ENCODE measurements around the gene RHOG.
"Not testable (repeated sequence)": the region's sequence is repeated elsewhere in the genome, so short reads cannot be mapped to it uniquely, and the experiment has no call there.

Gene RHOG
- total RNA-seq = 79.6 to 87.8 reads per million in 2 experiments

- peak; percentile 40 for DNase-seq (ENCODE audit: low read depth)
Observed at GRCh38 chr11:3840870-3841425, at the start of gene RHOG. TSS of gene RHOG (minus strand) at chr11:3840959. CDS start at chr11:3828138, 12,821 bp downstream.

- no peak for DNase-seq (ENCODE audit: low read depth)
Observed at GRCh38 chr11:3890014-3890413, 49.3 kb upstream of the RHOG start.

- no peak for DNase-seq (ENCODE audit: low read depth)
Observed at GRCh38 chr11:3888876-3889275, 48.1 kb upstream of the RHOG start.

GRCh38 chr11:3886985-3887384 lies 46.2 kb upstream of the RHOG start:
- DNase-seq (ENCODE audit: low read depth) = no peak

DNA sequence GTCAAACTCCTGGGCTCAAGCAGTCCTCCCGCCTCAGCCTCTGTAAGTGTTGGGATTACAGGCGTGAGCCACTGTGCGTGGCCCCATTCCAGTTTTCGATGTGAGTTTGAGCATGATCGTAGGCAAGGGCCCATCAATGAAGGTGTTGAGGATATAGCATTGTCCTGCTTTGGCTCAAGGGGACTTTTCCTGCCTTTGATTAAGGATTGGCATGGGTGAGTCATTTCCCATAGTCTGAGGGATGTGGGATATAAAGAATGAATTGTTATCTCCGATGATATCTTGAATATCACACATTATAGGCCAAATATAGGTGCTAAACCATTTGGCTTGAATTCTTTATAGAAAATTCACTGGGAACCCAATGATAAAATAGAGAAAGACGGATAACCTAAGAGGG lies 45.1 kb upstream of the RHOG start:
- DNase-seq (ENCODE audit: low read depth) = no peak

DNA sequence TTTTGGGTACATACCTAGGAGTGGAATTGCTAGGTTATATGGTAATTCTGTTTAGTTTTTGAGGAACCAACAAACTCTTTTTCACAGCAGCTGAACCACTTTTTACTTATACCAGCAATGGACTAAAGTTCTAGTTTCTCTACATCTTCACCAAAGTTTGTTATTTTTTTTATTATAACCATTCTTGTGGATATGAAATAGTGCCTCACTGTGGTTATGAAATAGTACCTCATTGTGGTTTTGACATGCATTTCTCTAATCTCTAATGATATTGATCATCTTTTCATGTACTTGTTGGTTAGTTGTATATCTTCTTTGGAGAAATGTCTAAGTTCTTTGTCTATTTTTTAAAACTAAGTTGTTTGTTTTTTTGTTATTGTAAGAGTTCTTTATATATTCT lies 41.9 kb upstream of the RHOG start:
- no peak for DNase-seq (ENCODE audit: low read depth)

DNA sequence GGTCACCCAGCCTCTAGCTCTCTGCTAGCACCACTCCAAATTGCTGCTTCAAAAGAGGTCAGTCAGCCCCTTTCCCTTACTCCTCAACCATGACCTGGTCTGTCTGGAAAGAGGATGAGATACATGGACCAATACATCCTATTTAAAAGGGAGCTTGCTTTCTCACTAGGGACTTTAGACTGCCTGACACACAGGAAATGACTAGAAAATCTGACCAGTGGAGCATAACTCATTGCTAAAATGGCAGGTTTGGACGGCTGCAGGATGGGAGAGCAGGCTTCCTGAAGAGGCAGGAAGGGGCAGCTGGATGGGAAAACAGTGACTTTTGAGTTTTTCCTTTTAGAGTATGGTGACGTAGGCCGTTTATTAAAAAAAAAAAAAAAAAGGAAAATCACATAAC lies 40.0 kb upstream of the RHOG start:
- DNase-seq (ENCODE audit: low read depth) = no peak

- no peak for DNase-seq (ENCODE audit: low read depth)
Observed at GRCh38 chr11:3879967-3880542, 39.3 kb upstream of the RHOG start.

- DNase-seq (ENCODE audit: low read depth) = no peak
Observed at GRCh38 chr11:3879216-3879966, 38.6 kb upstream of the RHOG start.

- DNase-seq (ENCODE audit: low read depth) = no peak
Observed at GRCh38 chr11:3878258-3878584, 37.5 kb upstream of the RHOG start.

DNA sequence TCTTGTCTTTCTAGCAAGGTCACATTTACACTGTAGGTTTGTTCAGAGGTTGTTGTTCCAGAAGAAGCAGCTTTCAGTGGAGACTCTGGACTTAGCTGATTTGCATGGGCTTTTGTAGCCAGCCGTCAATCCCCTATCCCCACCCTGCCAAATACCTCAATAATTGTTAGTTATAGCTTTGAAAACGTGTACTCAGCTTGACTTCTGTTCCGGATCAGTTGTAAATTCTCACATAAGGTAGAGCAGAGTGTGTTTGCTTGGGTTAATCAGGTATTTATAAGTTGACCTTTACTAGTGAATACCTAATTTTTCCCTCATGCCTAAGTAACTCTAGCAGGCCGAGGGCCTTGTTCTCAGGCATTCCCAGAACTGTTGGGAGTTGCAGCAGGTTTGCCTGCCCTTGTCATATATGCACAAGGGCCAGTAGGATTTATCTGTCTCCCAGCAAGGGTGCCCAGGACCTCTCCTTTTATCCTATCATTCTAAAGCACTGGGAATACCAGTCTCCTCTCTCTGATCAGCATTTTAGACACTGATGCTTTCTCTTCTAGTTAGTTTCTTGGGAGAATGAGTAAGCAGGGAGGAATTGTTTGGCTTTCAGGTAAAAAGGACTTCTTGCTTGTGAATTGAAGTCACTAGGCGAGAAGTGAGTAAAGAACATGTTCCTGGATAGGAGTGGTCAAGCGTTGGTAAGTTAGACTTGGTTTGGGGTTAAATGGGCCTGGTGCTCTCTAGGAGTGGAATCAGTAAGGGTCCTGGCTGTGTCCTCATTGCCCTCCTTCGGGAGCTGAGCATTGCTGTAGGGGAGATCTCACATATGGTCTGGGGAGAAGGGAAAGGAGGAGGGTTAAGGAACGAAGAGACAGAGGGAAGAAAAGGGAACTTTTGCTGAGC lies 36.9 kb upstream of the RHOG start:
- DNase-seq (ENCODE audit: low read depth) = no peak

DNA sequence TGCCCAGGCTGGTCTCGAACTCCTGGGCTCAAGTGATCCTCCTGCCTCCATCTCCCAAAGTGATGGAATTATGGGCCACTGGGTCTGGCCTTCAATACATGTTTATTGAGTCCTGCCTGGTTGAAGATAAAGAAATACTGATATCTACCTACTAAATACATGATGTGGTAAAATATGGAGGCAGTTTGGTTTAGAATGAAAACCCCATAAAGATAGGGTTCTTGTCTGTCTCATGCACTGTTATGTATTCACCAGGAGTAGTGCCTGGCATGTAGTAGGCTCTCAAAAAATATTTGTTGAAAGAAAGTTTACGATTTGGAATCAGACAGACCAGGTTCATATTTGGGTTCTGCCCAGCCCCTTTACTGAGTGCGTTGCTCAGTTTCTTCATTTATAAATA lies 35.9 kb upstream of the RHOG start:
- DNase-seq (ENCODE audit: low read depth) = no peak

- no peak for DNase-seq (ENCODE audit: low read depth)
Observed at GRCh38 chr11:3873712-3874349, 33.1 kb upstream of the RHOG start.

- DNase-seq (ENCODE audit: low read depth) = no peak
Observed at GRCh38 chr11:3867209-3868091, 26.7 kb upstream of the RHOG start.

GRCh38 chr11:3866836-3867208 lies 26.1 kb upstream of the RHOG start:
- DNase-seq (ENCODE audit: low read depth) = no peak

DNA sequence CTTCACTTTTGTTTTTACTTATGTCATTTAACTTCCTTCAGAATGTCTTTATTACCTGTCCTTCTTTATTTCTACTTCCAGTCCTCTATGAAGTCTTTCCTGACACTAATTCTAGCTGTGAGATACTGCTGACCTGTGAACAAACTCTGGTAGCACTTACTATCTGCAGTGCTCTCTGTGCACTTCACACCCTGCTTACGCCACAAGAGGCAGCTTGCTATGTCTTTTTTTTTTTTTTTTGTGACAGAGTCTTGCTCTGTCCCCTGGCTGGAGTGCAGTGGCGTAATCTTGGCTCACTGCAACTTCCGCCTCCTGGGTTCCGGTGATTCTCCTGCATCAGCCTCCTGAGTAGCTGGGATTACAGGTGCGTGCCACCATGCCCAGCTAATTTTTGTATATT lies 25.4 kb upstream of the RHOG start:
- DNase-seq (ENCODE audit: low read depth) = no peak

GRCh38 chr11:3865388-3866193 lies 24.8 kb upstream of the RHOG start:
- DNase-seq (ENCODE audit: low read depth) = no peak

GRCh38 chr11:3861683-3862082 lies 20.9 kb upstream of the RHOG start:
- DNase-seq (ENCODE audit: low read depth) = no peak

DNA sequence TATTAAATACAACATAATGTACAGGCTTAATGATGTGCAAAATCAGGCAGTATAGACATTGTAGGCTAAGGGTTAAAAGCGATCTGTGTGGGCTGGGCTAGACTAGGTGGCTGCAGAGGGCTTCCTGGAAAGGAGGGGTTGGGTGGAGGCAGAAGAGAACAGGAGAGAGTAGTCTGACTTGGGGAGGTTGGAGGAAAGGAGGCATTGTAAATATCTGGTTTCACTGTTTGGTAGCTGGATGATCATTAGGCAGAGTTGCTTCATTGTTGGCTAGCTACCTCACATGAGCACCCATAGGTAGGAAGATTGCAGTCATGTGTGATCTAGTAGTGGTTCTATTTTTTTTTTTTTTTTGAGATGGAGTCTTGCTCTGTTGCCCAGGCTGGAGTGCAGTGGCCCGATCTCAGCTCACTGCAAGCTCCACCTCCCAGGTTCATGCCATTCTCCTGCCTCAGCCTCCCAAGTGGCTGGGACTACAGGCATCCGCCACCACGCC lies 20.2 kb upstream of the RHOG start:
- not testable (repeated sequence) for DNase-seq (ENCODE audit: low read depth)

- no peak for DNase-seq (ENCODE audit: low read depth)
Observed at GRCh38 chr11:3860375-3860774, 19.6 kb upstream of the RHOG start.

Measured in T follicular helper cell (primary cell).